Superior temporal gyrus (tissue), 1 donor: ENCODE measurements around the gene GIT1.
A peak's percentile ranks its signal among the peaks of the same experiment; 100 is the strongest.

Experiments
- DNase-seq: peaks from one replicate; pipeline ENCODE4 v3.0.0-alpha.2; 2016; ENCODE audit errors: extremely low spot score

The GIT1 gene

DNA sequence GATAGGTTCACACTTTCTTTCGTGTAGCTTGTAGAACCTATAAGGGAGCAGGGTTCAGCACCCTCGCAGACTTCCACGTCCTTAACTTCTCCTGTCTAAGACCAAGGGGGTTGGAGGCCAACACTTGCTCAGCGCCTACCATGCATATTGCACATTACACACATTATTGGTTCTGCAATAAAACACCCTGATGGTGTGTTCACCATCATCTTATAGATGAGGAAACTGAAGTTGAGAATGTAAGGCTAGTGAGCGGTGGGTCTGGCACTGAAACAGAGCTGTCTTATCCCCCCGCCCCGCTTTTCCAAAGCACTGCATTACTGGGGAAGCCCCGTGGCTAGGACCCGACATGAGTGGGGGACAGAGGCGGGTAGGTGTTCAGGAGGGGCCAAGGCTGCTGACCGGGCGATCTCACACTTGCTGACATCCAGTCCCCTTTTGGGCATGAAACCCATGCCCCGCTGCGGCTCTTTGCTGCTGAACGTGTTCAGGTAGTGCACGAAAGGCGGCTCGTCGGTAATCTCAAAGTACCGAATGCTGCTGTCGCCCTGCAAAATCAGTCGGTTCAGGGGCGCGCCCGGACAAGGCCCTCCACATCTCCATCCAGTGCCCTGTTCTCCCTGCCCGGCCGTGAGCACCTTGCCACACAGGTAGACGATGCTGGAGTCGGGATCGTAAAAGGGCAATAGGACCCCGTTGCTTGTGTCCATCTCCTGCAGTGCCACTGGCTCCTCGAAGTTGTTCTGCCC is 27.0 kb upstream of the GIT1 start:
- DNase-seq = no peak

DNA sequence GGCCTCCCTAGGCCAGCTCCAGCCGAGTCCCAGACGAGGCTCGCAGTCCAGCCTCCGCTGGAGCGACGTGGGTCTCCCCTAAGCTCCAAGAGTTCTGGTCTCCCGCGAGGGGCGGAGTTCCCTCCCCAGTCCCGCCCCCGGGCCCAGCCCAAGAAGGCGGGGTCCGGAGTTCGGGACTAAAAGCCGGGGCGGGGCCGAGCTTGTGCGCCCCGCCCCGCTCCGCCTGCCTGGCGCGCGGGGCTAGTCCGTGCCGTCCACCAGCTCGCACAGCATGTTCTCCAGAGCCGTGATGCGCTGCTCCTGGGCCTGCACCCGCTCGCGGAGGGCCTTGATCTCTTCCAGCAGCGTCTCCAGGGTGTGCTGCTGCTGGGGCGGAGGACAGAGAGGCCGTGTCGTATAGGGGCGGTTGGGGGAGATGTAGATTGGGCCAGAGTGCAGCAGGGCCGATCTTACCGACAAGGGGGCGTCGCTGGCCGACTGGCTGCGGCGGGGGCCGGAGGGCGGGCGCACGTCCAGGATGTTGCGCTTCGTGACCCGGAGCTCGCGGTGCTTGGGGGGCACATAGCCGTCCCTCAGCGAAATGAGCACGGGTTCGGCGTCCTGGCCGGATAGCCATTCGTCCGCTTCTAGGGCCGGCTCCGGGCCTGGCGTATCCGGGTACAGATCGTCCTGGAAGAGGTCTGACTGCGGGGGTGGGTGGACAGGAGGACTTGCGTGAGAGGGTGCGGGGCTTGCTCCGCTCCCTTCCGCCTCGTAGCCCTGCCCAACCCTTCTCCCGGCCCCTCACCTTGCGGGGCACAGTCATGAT is 26.2 kb upstream of the GIT1 start:
- peak; percentile 95 for DNase-seq

GRCh38 chr17:29615048-29615385 is 25.6 kb upstream of the GIT1 start:
- no peak for DNase-seq

DNA sequence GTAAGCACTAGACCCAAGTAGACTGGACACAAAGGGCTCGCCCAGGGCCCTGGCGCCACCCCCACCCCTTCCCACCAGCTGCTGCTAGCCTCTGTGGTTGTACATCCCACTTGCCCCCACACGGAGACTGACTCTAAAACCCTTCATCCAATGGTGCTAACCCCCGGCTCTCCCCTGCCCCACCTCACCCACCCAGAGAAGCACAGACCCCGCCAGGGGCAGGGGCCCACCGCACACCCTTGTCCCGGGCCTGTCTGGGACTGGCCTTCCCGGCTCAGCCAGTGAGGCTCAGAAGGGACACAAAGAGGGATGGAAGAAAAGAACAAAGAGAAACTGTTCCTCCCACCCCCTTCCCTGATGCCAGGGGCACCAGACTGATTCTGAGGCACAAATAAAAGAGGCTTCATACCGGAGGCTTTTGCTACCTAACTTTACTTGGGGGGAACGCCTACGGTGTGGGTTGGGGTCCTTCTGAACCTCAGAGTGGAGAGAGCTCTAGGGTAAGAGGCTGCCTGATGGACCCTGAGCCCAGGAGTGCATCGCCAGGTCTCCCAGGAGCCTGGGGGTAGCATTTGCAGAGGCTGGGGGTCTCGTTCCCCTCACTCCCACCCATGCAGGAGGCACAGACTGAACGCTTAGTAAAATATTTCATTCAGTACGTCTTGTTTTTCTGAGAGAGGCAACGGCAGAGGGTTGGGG is 25.1 kb upstream of the GIT1 start:
- DNase-seq = no peak

- DNase-seq = peak; percentile 27
These were observed 24.4 kb upstream of the GIT1 start for GRCh38 chr17:29613856-29614255.

GRCh38 chr17:29613352-29613837 is 23.9 kb upstream of the GIT1 start:
- peak; percentile 91 for DNase-seq

DNA sequence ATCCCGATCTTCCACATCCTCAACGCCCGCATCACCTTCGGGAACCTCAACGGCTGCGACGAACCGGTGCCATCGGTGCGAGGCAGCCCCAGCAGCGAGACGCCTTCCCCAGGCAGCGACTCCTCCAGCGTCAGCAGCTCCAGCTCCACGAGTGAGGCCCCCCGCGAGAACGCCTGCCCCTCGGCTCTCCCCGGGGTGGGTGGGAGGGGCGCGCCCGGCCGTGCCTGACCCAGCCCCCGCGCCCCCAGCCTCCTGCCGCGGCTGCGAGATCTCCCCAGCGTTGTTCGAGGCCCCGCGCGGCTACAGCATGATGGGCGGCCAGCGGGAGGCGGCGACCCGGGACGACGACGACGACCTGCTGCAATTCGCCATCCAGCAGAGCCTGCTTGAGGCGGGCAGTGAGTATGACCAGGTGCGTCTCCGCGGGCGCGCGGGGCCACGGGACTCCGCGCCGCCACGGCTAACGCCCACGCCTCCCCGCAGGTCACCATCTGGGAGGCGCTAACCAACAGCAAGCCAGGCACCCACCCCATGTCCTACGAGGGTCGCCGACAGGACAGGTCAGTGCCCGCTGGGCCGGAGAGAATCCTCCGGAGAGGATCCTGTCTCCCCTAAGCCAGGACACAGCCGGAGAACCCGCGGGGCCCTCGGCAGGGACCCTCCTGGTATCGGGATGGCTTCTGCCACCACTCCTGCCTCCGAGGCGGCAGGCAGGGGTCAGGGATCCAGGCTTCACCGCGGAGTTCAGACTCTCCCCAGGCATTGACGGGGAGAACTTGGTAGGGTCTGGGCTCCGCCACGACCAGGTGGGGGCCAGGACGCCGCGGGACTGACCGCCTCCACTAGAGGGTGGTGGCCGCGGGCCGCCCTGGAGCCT is 23.2 kb upstream of the GIT1 start:
- no peak for DNase-seq

GRCh38 chr17:29612094-29612403 is 22.6 kb upstream of the GIT1 start:
- DNase-seq = no peak

DNA sequence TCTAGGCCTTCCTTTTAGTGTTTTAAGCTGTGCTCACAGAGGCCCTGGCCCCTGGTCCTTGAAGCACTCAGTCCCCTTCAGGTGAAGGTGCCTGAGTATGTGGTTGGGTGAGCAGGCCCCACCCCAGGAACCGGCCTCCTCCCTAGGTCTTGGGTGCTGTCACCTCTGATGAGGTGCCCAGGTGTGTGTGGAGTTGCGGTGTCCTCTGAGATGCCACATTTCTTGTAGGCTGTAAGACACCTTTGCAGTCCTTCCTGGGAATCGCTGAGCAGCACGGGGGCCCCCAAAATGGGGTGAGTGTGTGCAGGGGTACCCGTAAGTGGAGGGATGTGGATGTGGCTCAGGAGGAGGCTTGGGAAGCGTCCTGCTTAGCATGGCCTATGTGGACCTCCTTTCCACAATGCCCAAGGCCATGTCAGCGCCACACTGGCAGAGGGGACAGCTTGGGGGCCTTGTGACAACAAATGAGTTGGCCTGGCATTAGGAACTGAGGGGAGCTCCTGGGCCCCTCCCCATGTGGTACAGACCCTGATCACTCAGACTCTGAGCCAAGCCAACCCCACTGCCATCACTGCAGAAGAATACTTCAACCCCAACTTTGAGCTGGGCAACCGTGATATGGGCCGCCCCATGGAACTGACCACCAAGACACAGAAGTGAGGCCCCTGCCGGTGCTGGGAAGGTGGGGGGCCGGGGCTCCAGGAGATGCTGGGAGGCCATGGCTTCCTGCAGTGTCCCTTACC is 22.1 kb upstream of the GIT1 start:
- no peak for DNase-seq

GRCh38 chr17:29610395-29610794 is 20.9 kb upstream of the GIT1 start:
- DNase-seq = no peak

DNA sequence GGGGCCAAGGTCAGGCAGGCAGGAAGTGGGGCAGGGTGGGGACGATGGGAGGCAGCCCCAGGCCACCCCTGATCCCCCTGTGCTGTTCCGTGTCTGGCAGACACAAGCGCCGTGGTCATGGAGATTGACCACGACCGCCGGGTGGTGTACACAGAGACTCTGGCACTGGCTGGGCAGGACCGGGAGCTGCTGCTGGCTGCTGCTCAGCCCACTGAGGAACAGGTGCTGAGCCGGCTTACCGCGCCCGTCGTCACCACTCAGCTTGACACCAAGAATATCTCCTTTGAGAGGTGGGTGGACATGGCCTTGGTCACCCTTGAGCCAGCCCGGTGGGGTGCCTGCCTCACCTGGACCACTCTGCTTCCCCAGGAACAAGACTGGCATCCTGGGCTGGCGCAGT is 19.5 kb upstream of the GIT1 start:
- no peak for DNase-seq

DNA sequence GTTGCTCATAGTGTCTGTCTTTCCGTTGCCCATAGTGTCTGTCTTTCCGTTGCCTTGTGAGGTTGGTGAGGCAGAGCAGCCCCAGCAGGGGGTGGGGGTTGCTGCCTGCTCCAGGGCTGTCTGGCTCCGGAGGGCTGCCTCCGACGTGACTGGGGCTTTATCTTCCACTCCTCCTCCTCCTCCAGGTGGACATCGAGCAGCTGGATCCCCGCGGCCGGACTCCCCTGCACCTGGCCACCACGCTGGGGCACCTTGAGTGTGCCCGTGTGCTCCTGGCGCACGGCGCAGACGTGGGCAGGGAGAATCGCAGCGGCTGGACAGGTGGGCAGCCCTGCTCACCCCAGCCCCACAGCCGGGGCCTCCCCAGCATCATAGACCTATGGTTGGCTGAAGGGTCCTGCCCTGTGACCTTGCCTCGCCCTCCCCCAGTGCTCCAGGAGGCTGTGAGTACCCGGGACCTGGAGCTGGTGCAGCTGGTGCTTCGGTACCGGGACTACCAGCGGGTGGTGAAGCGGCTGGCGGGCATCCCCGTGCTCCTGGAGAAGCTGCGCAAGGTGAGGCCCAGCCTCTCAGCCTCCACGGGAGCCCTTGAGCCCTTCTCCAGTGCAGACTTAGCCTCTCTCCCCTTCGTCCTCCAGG is 18.2 kb upstream of the GIT1 start:
- DNase-seq = no peak

DNA sequence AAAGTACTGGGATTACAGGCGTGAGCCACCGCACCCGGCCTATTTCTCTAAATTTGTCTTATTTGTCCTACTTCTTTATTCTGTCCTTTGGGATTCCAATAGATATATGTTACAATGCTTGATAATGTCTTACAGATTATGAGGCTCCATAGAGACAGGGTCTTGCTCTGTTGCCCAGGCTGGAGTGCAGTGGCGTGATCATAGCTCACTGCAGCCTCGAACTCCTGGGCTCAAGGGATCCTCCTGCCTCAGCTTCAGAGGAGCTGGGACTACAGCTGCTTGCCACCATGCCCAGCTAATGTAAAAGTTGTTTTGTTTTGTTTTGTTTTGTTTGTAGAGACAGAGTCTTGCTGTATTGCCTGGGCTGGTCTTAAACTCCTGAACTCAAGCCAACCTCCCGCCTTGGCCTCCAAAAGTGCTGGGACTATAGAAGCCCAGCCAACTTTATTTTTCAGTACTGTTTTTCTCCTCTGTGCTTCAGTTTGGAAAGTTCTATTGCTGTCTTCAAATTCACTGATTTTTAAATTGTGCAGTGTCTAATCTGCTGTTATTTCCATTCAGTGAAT is 13.7 kb upstream of the GIT1 start:
- DNase-seq = no peak

GRCh38 chr17:29597361-29598172 is 8.1 kb upstream of the GIT1 start:
- DNase-seq = no peak

GRCh38 chr17:29596811-29597210 is 7.4 kb upstream of the GIT1 start:
- no peak for DNase-seq

- DNase-seq = no peak
These were observed 6.7 kb upstream of the GIT1 start for GRCh38 chr17:29595943-29596774.

DNA sequence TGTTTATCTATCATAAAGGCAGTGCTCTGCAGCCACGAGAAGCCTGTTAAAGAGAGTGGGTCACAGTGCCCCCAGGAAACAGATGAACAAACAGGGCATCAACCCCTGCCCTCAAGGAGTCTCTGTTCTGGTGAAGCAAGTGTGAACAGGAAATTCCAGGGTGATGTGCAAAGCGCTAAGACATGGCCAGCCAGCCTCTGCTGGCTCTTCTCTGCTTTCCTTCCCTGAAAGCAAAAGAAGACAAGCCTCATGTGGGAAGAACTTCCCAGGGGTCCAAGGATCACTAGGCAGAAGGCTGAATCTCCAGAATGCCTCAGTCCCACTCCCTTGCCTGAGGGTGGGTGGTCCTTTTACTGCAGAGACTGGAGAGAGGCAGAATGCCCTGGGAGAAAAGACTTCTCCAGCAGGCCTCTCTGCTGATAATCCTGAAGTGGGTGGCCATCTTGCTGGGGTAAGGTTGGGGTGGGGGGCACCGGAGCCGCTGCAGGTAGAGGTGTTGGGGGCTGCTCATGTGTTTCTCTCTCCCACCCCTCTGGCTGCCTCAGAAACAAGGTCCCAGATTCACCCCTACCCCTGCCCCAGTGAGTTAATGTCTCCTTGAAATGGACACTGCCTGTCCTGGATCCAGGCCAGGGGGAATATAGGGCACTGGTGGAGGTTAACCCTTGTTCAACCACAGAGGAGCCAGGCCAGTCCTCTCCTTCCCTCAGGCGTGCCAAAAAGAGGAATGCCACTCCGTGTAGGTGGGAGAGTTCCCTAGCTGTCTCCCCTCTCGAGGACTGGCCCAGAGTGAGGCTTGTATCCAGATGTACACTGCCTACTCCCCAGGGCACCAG is 5.9 kb upstream of the GIT1 start:
- DNase-seq = no peak
